Loucy (cell line): ENCODE measurements around the gene SMAD5.

Experiments used
- H2AFZ ChIP-seq: fragments of 200-600 bp; sonication (generic); 2 replicates; pipeline ENCODE4 v1.6.0; 2016; ENCODE audit warnings: antibody characterized with exemption, mild to moderate bottlenecking, low read length, moderate library complexity
- H3F3A ChIP-seq: fragments of 200-600 bp; 2 replicates; pipeline ENCODE4 v1.6.0; 2016; ENCODE audit warnings: antibody characterized with exemption, low read depth, mild to moderate bottlenecking
- H3K27me3 ChIP-seq: fragments of 200-600 bp; sonication (generic); 2 replicates; pipeline ENCODE4 v1.6.1; 2014; ENCODE audit warnings: low read length, mild to moderate bottlenecking; ENCODE audit not compliant: insufficient read depth, poor library complexity, severe bottlenecking
- H3K36me3 ChIP-seq: fragments of 200-600 bp; sonication (generic); 2 replicates; pipeline ENCODE4 v1.6.1; 2016; ENCODE audit warnings: low read length; ENCODE audit not compliant: insufficient read depth
- H3K4me1 ChIP-seq: fragments of 200-600 bp; sonication (generic); 2 replicates; pipeline ENCODE4 v1.5.1; 2014; ENCODE audit warnings: low read length, mild to moderate bottlenecking; ENCODE audit not compliant: insufficient read depth, poor library complexity, severe bottlenecking
- H3K4me2 ChIP-seq: fragments of 200-600 bp; sonication (generic); 2 replicates; pipeline ENCODE4 v1.6.0; 2014; ENCODE audit warnings: antibody characterized with exemption, low read length, low read depth, mild to moderate bottlenecking; ENCODE audit not compliant: poor library complexity, severe bottlenecking
- H3K4me3 ChIP-seq: fragments of 200-600 bp; sonication (generic); 2 replicates; pipeline ENCODE4 v1.5.1; 2014; ENCODE audit warnings: low read length, mild to moderate bottlenecking, mixed read lengths; ENCODE audit not compliant: poor library complexity, severe bottlenecking
- H3K79me2 ChIP-seq: fragments of 200-600 bp; sonication (generic); 2 replicates; pipeline ENCODE4 v1.6.1; 2014; ENCODE audit warnings: low read length; ENCODE audit not compliant: insufficient read depth
- H3K9ac ChIP-seq: fragments of 200-600 bp; sonication (generic); 2 replicates; pipeline ENCODE4 v1.6.0; 2014; ENCODE audit warnings: mild to moderate bottlenecking, low read depth, low read length, moderate library complexity; ENCODE audit not compliant: poor library complexity, severe bottlenecking
- H3K9me2 ChIP-seq: fragments of 200-600 bp; sonication (generic); replicated peaks from 2 replicates; pipeline ENCODE4 v1.6.1; 2016; ENCODE audit warnings: low read depth, low read length, mixed read lengths
- H3K9me3 ChIP-seq: fragments of 200-600 bp; sonication (generic); 2 replicates; pipeline ENCODE4 v1.6.1; 2014; ENCODE audit warnings: mild to moderate bottlenecking, antibody characterized with exemption, low read length, low read depth; ENCODE audit not compliant: insufficient read depth
- H4K20me1 ChIP-seq: fragments of 200-600 bp; sonication (generic); 2 replicates; pipeline ENCODE4 v1.6.0; 2014; ENCODE audit warnings: antibody characterized with exemption, low read length, mild to moderate bottlenecking; ENCODE audit not compliant: insufficient read depth, poor library complexity, severe bottlenecking
- EZH2phosphoT487 ChIP-seq: fragments of 200-600 bp; IDR thresholded peaks from 2 replicates; pipeline ENCODE4 v1.6.1; 2018; ENCODE audit warnings: antibody characterized with exemption, mild to moderate bottlenecking, moderate library complexity, borderline replicate concordance
- TF ChIP-seq, protein P1 (sequence below): fragments of 200-600 bp; sonication (generic); conservative IDR thresholded peaks from 2 replicates; pipeline ENCODE4 v1.5.1; 2014; ENCODE audit warnings: mild to moderate bottlenecking, antibody characterized with exemption, low read length

Gene SMAD5

DNA sequence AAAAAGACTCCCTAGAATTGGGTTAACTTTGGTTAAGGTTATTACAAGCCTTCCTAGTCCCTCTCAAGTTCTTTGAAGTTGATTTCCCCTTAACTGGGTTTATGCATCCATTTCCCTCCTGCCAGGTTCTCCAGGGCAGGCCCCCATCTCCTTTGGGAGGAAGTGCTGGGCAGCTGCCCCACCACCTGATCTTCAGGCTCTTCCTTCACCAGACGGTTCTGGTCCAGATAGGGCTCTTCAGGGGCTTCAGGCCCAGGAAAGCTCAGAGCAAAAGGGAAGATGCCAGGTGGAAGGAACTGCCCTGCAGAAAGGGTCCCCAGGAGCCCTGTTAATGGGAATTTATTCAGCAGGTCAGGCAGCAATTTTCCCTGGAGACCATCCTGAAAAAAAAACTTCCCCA is 58.3 kb downstream of the SMAD5 start:
- H3K4me3 ChIP-seq, result no peak overlapping the region

DNA sequence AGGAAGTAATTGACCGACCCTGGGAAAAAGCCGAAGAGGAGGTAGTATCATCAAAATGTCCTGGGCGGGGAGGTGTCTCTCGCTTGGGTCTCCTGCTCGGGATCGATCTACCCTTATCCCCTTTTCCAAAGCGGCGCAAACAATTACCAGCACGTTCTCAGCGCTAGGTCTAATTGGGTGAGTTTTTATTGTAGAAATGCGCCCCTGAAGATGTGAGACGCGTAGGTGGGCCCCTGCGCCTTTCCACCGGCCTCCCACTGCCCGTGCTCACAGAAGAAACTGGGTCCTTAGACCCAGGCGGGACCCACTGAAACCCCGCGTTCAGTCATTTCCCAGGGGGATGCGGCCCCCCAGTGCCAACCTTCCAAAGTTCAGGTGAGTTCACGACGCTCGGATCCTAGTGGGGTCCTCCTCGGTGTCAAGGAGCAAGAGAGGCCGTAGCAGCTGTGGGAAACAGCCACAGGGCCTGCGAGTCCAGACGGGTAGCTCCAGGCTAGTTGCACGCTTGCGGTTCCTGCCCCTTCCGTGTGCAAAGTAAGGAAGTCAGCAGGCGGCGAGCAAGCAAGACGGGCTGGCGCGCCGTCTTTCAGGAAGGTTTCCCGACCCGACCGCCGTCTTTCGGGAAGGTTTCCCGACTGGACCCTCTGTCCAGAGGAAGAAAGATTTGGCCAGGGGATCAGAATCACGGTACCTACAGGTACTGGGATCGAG is 58.8 kb downstream of the SMAD5 start:
- Histone ChIP-seq H3K9me2 (no peaks in the 10 kb centered on the region), H3K4me1 (no peaks in the 10 kb centered on the region), H3K4me2 (no peak overlapping the region), H3K4me3 (no peak overlapping the region), H3K9me3 (no peaks in the 10 kb centered on the region), H4K20me1 (no peaks in the 10 kb centered on the region), H3F3A (no peaks in the 10 kb centered on the region), H3K79me2 (no peaks in the 10 kb centered on the region), H3K9ac (no peak overlapping the region), H3K36me3 (peaks cover 7% of the 10 kb centered on the region; the same call in 1 of the 2 replicates), H3K27me3 (no peaks in the 10 kb centered on the region), H2AFZ (no peak overlapping the region)
- TF ChIP-seq, protein P1, sequence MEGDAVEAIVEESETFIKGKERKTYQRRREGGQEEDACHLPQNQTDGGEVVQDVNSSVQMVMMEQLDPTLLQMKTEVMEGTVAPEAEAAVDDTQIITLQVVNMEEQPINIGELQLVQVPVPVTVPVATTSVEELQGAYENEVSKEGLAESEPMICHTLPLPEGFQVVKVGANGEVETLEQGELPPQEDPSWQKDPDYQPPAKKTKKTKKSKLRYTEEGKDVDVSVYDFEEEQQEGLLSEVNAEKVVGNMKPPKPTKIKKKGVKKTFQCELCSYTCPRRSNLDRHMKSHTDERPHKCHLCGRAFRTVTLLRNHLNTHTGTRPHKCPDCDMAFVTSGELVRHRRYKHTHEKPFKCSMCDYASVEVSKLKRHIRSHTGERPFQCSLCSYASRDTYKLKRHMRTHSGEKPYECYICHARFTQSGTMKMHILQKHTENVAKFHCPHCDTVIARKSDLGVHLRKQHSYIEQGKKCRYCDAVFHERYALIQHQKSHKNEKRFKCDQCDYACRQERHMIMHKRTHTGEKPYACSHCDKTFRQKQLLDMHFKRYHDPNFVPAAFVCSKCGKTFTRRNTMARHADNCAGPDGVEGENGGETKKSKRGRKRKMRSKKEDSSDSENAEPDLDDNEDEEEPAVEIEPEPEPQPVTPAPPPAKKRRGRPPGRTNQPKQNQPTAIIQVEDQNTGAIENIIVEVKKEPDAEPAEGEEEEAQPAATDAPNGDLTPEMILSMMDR, result no peak
- no peak for TF ChIP-seq EZH2phosphoT487

More for the DNA sequence above, 58.3 kb downstream of the SMAD5 start:
- Histone ChIP-seq H3K27me3 (no peaks in the 10 kb centered on the region), H2AFZ (no peak overlapping the region), H3K36me3 (peaks cover 7% of the 10 kb centered on the region; the same call in 1 of the 2 replicates), H3K4me1 (no peaks in the 10 kb centered on the region), H3K4me2 (no peak overlapping the region), H4K20me1 (no peaks in the 10 kb centered on the region), H3K9ac (no peak overlapping the region), H3K9me3 (no peaks in the 10 kb centered on the region), H3F3A (no peaks in the 10 kb centered on the region), H3K79me2 (no peaks in the 10 kb centered on the region), H3K9me2 (no peaks in the 10 kb centered on the region)
- TF ChIP-seq EZH2phosphoT487, result no peak
- TF ChIP-seq, protein P1, result no peak

DNA sequence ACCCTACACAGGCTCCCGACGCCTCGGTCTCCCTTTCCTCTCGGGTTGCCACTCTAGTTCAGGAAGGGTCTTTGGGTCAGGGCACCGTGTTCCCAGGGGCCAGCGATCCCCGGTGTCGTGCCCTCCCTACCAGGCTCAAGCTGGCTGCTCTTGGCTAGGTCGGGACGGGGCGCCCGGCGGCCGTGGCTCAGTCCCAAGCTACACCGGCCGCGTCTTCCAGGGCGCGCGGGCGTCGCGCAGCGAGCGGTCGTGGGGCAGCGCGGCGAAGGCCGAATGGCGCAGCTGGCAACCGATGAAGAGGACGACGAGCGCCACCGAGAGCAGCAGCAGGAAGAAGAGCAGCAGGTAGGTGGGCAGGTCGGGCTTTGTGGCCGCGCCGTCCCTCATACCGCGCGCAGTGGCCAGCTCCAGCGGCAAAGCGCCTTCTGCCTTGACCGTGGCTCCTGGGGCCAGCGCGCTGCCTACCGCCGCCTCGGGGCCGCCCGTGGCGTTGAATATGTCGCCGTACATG is 59.4 kb downstream of the SMAD5 start:
- H4K20me1 ChIP-seq, result no peaks in the 10 kb centered on the region
- TF ChIP-seq EZH2phosphoT487, result no peak
- TF ChIP-seq, protein P1, result no peak
- no peak overlapping the region for H3K4me2 ChIP-seq
- H3K36me3 ChIP-seq, result peaks cover 7% of the 10 kb centered on the region; the same call in 1 of the 2 replicates
- H3K27me3 ChIP-seq, result no peaks in the 10 kb centered on the region
- no peaks in the 10 kb centered on the region for H3K9me2 ChIP-seq
- no peaks in the 10 kb centered on the region for H3F3A ChIP-seq
- no peak overlapping the region for H3K4me3 ChIP-seq
- no peaks in the 10 kb centered on the region for H3K4me1 ChIP-seq
- H3K79me2 ChIP-seq, result no peaks in the 10 kb centered on the region
- no peak overlapping the region for H3K9ac ChIP-seq
- no peaks in the 10 kb centered on the region for H3K9me3 ChIP-seq
- H2AFZ ChIP-seq, result no peak overlapping the region
